ENCODE data around the gene SEPHS1. TPM values are rescaled to one million over a fixed set of nuclear protein-coding genes. Genes with fewer than 3 reads are reported as not detected.

Gene SEPHS1
- total RNA-seq, 1 donor from 2014 or later, result 35.9 TPM

GRCh38 chr10:13328613-13329012, 19.5 kb downstream of the SEPHS1 start:
- no peak for DNase-seq (ENCODE audit: low spot score)

- DNase-seq (ENCODE audit: low spot score), result no peak
Observed at GRCh38 chr10:13328126-13328525, 20.0 kb downstream of the SEPHS1 start.

- DNase-seq (ENCODE audit: low spot score), result no peak
Observed at GRCh38 chr10:13327534-13327933, 20.6 kb downstream of the SEPHS1 start.

GRCh38 chr10:13322615-13323148, 25.4 kb downstream of the SEPHS1 start:
- DNase-seq (ENCODE audit: low spot score), result no peak

GRCh38 chr10:13321576-13321975, 26.5 kb downstream of the SEPHS1 start:
- DNase-seq (ENCODE audit: low spot score), result no peak

GRCh38 chr10:13319166-13319565, 28.9 kb downstream of the SEPHS1 start:
- no peak for DNase-seq (ENCODE audit: low spot score)

- DNase-seq (ENCODE audit: low spot score), result no peak
Observed at GRCh38 chr10:13317474-13317873, 30.6 kb downstream of the SEPHS1 start.

GRCh38 chr10:13316635-13317311, 31.3 kb downstream of the SEPHS1 start:
- DNase-seq (ENCODE audit: low spot score), result no peak

- no peak for DNase-seq (ENCODE audit: low spot score)
Observed at GRCh38 chr10:13315361-13315760, 32.7 kb downstream of the SEPHS1 start.

- DNase-seq (ENCODE audit: low spot score), result no peak
Observed at GRCh38 chr10:13311177-13311575, 36.9 kb downstream of the SEPHS1 start.

GRCh38 chr10:13310518-13311176, 37.4 kb downstream of the SEPHS1 start:
- no peak for DNase-seq (ENCODE audit: low spot score)

- DNase-seq (ENCODE audit: low spot score), result no peak
Observed at GRCh38 chr10:13309792-13310191, 38.3 kb downstream of the SEPHS1 start.

GRCh38 chr10:13308096-13308495, 40.0 kb downstream of the SEPHS1 start:
- DNase-seq (ENCODE audit: low spot score), result no peak

- DNase-seq (ENCODE audit: low spot score), result no peak
Observed at GRCh38 chr10:13306103-13306502, 42.0 kb downstream of the SEPHS1 start.

- DNase-seq (ENCODE audit: low spot score), result no peak
Observed at GRCh38 chr10:13302821-13303555, 45.1 kb downstream of the SEPHS1 start.

- peak; percentile 90 for DNase-seq (ENCODE audit: low spot score)
Observed at GRCh38 chr10:13299437-13300287, 48.4 kb downstream of the SEPHS1 start, which contains the start of gene PHYH. Gene PHYH (minus strand): TSS chr10:13300064. CDS start chr10:13300042, 22 bp downstream.

- DNase-seq (ENCODE audit: low spot score), result no peak
Observed at GRCh38 chr10:13298748-13299436, 49.2 kb downstream of the SEPHS1 start.

- no peak for DNase-seq (ENCODE audit: low spot score)
Observed at GRCh38 chr10:13296476-13296875, 51.6 kb downstream of the SEPHS1 start.

GRCh38 chr10:13294784-13295183, 53.3 kb downstream of the SEPHS1 start:
- DNase-seq (ENCODE audit: low spot score), result no peak

- DNase-seq (ENCODE audit: low spot score), result no peak
Observed at GRCh38 chr10:13291821-13292773, 56.0 kb downstream of the SEPHS1 start.
